Measurements from ENCODE around the gene AGXT2. TPM values are rescaled to one million over a fixed set of nuclear protein-coding genes. Genes with fewer than 3 reads are reported as not detected.

The AGXT2 gene
- total and polyA plus RNA-seq, 2 donors (not counting 1 experiment from before 2014, with no cell fraction given), result not detected

DNA sequence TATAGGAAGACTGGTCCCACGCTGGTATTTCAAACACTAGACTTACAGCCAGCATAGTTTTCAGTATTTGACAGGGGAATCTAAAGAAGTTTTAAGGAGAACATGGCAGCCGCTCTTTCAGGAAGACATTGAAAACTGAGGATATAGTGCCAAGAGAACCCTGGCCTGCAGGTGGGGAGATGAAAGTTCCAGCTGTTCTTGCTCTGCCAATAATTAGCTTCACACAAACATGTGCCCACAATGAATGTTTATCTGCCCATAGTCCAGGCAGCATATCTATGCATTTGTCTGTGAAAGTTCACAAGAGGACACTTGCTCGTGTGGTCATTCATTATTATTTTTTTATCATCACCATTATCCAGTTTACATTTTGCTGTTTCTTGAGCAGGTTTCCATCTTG is 47.6 kb upstream of the AGXT2 start:
- Histone ChIP-seq H2AFZ (ENCODE audit: low read length) (no peak overlapping the region), H4K20me1 (ENCODE audit: control insufficient read depth, extremely low read depth, insufficient read depth, low read length) (no peaks in the 10 kb centered on the region), H3K27ac (ENCODE audit: insufficient read depth, low read length) (no peak overlapping the region), H3K9ac (ENCODE audit: insufficient read depth, low read length) (no peak overlapping the region), H3K4me2 (ENCODE audit: extremely low read depth, insufficient read depth, low read length) (no peak overlapping the region), H3K27me3 (ENCODE audit: control insufficient read depth, insufficient read depth, low read length) (no peaks in the 10 kb centered on the region), H3K9me3 (ENCODE audit: control insufficient read depth, insufficient read depth, low read depth, low read length) (no peaks in the 10 kb centered on the region), H3K36me3 (ENCODE audit: control insufficient read depth, insufficient read depth, low read length) (no peaks in the 10 kb centered on the region), H3K79me2 (ENCODE audit: control insufficient read depth, insufficient read depth, low read length) (no peaks in the 10 kb centered on the region), H3K4me1 (ENCODE audit: control insufficient read depth, extremely low read depth, insufficient read depth, low read length) (no peaks in the 10 kb centered on the region), H3K4me3 (replicated peaks in 1 of 4; ENCODE audit: control extremely low read depth in 1 of 4, insufficient read depth in 1 of 4, low read depth in 3 of 4, low read length in 4 of 4) (no peak overlapping the region)
- no peak for TF ChIP-seq EZH2 (IDR thresholded peaks at IDR 0.05; ENCODE audit: low read length, missing control alignments)
- DNase-seq (ENCODE audit: low read depth in 2 of 2), result no peak

DNA sequence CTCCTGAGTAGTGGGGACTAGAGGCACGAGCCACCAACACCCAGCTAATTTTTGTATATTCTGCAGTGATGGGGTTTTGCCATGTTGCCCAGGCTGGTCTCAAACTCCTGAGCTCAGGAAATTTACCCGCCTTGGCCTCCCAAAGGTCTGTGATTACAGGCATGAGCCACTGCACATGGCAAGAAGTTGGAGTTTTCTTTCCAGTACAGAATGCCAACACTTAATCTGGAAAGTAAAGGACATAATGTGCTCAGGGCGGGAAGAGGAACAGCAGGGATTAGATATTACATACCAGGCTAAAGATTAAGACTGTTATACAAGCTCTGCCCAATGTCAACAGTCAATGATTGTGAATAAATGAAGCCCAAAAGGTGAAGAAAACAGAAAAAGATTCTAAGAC is 47.2 kb upstream of the AGXT2 start:
- TF ChIP-seq, protein P1, sequence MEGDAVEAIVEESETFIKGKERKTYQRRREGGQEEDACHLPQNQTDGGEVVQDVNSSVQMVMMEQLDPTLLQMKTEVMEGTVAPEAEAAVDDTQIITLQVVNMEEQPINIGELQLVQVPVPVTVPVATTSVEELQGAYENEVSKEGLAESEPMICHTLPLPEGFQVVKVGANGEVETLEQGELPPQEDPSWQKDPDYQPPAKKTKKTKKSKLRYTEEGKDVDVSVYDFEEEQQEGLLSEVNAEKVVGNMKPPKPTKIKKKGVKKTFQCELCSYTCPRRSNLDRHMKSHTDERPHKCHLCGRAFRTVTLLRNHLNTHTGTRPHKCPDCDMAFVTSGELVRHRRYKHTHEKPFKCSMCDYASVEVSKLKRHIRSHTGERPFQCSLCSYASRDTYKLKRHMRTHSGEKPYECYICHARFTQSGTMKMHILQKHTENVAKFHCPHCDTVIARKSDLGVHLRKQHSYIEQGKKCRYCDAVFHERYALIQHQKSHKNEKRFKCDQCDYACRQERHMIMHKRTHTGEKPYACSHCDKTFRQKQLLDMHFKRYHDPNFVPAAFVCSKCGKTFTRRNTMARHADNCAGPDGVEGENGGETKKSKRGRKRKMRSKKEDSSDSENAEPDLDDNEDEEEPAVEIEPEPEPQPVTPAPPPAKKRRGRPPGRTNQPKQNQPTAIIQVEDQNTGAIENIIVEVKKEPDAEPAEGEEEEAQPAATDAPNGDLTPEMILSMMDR (conservative IDR thresholded peaks at IDR 0.05 in 1 of 2, IDR thresholded peaks at IDR 0.05 in 1 of 2; ENCODE audit: low read depth in 1 of 2, low read length in 2 of 2), result no peak
- no peak for TF ChIP-seq EZH2 (IDR thresholded peaks at IDR 0.05; ENCODE audit: low read length, missing control alignments)

DNA sequence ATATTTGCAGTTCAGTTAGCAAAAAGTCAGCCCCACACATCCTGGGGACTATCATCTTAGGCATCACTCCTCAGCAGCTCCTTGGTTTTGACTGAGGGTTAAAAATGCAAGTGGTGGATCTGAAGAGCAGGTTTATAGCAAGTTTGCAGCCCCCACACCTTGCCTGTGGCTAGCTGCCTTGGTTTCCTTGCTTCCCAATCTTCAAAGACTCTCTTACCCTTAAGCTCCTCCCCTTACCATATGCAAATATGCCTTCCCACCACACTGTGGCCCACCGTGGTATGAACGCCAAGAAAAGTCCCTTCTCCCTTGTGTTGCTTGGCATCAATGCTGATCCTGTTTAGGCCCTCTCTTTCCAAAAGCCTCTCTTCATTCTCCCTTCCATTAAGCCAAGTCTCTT is 45.0 kb upstream of the AGXT2 start:
- Histone ChIP-seq H3K4me3 (replicated peaks in 1 of 4; ENCODE audit: control extremely low read depth in 1 of 4, insufficient read depth in 1 of 4, low read depth in 3 of 4, low read length in 4 of 4) (no peak overlapping the region), H3K9ac (ENCODE audit: insufficient read depth, low read length) (no peak overlapping the region), H3K36me3 (ENCODE audit: control insufficient read depth, insufficient read depth, low read length) (no peaks in the 10 kb centered on the region), H2AFZ (ENCODE audit: low read length) (no peak overlapping the region), H3K27me3 (ENCODE audit: control insufficient read depth, insufficient read depth, low read length) (peaks cover 3% of the 10 kb centered on the region), H4K20me1 (ENCODE audit: control insufficient read depth, extremely low read depth, insufficient read depth, low read length) (no peaks in the 10 kb centered on the region), H3K4me2 (ENCODE audit: extremely low read depth, insufficient read depth, low read length) (no peak overlapping the region), H3K4me1 (ENCODE audit: control insufficient read depth, extremely low read depth, insufficient read depth, low read length) (no peaks in the 10 kb centered on the region), H3K27ac (ENCODE audit: insufficient read depth, low read length) (no peak overlapping the region), H3K79me2 (ENCODE audit: control insufficient read depth, insufficient read depth, low read length) (no peaks in the 10 kb centered on the region), H3K9me3 (ENCODE audit: control insufficient read depth, insufficient read depth, low read depth, low read length) (no peaks in the 10 kb centered on the region)
- TF ChIP-seq EZH2 (IDR thresholded peaks at IDR 0.05; ENCODE audit: low read length, missing control alignments), result no peak
- TF ChIP-seq, protein P1 (conservative IDR thresholded peaks at IDR 0.05 in 1 of 2, IDR thresholded peaks at IDR 0.05 in 1 of 2; ENCODE audit: low read depth in 1 of 2, low read length in 2 of 2), result no peak
- DNase-seq (ENCODE audit: low read depth in 2 of 2), result no peak

More for the DNA sequence above, 47.2 kb upstream of the AGXT2 start:
- Histone ChIP-seq H3K4me2 (ENCODE audit: extremely low read depth, insufficient read depth, low read length) (no peak overlapping the region), H3K4me3 (replicated peaks in 1 of 4; ENCODE audit: control extremely low read depth in 1 of 4, insufficient read depth in 1 of 4, low read depth in 3 of 4, low read length in 4 of 4) (no peak overlapping the region), H3K79me2 (ENCODE audit: control insufficient read depth, insufficient read depth, low read length) (no peaks in the 10 kb centered on the region), H3K27ac (ENCODE audit: insufficient read depth, low read length) (no peak overlapping the region), H3K36me3 (ENCODE audit: control insufficient read depth, insufficient read depth, low read length) (no peaks in the 10 kb centered on the region), H3K9me3 (ENCODE audit: control insufficient read depth, insufficient read depth, low read depth, low read length) (no peaks in the 10 kb centered on the region), H3K4me1 (ENCODE audit: control insufficient read depth, extremely low read depth, insufficient read depth, low read length) (no peaks in the 10 kb centered on the region), H3K9ac (ENCODE audit: insufficient read depth, low read length) (no peak overlapping the region), H2AFZ (ENCODE audit: low read length) (no peak overlapping the region), H3K27me3 (ENCODE audit: control insufficient read depth, insufficient read depth, low read length) (no peaks in the 10 kb centered on the region), H4K20me1 (ENCODE audit: control insufficient read depth, extremely low read depth, insufficient read depth, low read length) (no peaks in the 10 kb centered on the region)
- no peak for DNase-seq (ENCODE audit: low read depth in 2 of 2)

Data from fibroblast of lung (primary cell).